Retinal pigment epithelial cell (primary cell): ENCODE data around the gene FBRSL1.

Experiments
- DNase-seq: peaks from one replicate; pipeline ENCODE4 v3.0.0-alpha.2; 2010; ENCODE audit warnings: low read depth
- H3K4me3 ChIP-seq: 2 replicates; pipeline ENCODE4 v1.5.1; 2011; ENCODE audit warnings: mild to moderate bottlenecking, low read length, control low read depth, moderate library complexity
- CTCF ChIP-seq: conservative IDR thresholded peaks from 2 replicates; pipeline ENCODE4 v1.5.1; 2011; ENCODE audit warnings: low read depth, low read length, control low read depth, inconsistent platforms

The FBRSL1 gene

GRCh38 chr12:132557291-132558015 lies 67.5 kb downstream of the FBRSL1 start:
- no peak for DNase-seq
- no peak for TF ChIP-seq CTCF
- H3K4me3 ChIP-seq = no peak overlapping the region

DNA sequence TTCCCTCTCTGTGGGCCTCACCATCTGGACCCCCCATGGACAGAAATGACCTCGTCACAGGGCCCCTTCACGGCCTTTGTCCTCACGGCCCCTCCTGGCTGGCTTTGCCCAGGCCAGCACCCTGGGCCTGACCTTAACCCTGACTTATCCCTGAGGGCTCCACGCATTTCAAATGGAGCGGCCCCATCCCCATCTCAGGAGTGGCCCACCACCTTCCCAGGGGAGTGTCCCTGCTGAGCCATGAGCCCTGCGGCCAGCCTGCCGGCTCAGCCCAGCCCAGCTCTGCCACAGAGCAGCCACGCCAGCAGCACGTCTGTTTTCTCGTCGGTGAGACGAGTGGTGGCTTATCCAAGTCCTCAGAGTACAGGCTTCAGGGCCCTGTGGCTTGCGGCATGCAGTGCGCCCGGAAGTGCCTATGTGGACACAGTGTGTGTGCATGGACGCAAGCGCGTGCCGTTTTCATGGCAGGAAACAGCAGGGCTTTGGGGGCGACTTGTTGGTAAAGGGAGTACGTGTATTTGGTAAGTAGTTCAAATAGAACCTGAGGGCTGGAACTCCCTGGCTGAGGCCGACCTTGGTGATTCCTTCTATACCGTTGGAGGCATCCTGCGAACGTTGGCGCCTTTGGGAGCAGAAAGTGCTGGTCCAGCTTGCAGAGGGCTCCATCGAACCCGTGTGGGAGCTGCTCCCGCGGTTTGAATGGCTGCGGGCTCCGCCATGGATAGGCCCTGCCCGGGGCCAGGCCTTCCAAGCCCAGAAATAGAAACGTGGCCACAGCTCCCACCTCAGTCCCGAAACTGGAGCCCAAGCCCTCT lies 68.3 kb downstream of the FBRSL1 start:
- no peak overlapping the region for H3K4me3 ChIP-seq
- no peak for DNase-seq
- TF ChIP-seq CTCF = no peak

GRCh38 chr12:132558861-132559623 lies 69.1 kb downstream of the FBRSL1 start:
- TF ChIP-seq CTCF = no peak
- H3K4me3 ChIP-seq = peak overlapping the region; percentile 59
- no peak for DNase-seq

DNA sequence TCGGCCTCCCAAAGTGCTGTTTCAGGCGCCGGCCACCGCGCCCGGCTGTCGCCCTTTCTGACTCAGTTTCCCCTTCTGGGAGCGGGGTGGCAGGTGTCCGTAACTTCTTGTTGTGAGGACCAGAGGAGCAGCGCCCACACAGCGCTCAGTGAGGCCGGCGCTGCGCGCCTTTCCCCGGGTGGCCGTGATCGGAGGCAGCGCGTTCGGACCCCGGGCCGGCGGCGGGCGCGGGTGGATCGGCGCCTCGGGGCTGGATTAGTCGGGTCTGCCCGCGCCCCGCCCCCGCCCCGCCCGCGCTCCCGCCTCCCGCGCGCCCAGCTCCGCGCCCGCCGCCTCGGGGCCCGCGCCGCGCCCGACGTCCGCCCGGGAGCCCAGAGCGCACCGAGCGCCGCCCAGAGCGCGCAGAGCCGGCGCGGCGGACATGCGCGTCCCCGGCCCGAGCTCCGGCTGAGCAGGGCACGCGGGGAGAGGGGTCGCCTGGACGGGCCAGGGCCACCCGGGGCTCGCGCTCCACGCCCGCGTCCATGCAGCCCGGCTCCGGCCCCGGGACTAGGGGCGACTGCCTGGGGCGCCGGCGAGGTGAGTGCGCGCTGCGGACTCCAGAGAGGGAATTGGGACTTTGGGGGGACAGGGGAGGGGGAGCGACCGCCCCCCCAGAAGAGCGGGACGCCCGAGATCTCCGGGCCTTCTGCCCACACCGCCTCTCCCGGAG lies 69.9 kb downstream of the FBRSL1 start:
- peak overlapping the region; percentile 68 for H3K4me3 ChIP-seq
- DNase-seq = peak; percentile 11
- no peak for TF ChIP-seq CTCF

- no peak for TF ChIP-seq CTCF
- no peak for DNase-seq
- H3K4me3 ChIP-seq = peak overlapping the region; percentile 68
Measured at GRCh38 chr12:132560364-132560613, 70.3 kb downstream of the FBRSL1 start.

- DNase-seq = peak; percentile 11
- peak overlapping the region; percentile 68 for H3K4me3 ChIP-seq
- peak; percentile 84 for TF ChIP-seq CTCF
Measured at GRCh38 chr12:132560614-132561426, 70.9 kb downstream of the FBRSL1 start.
